HG03439 (cell line): ENCODE data around the gene AFF3.
"Not testable (repeated sequence)": the region's sequence is repeated elsewhere in the genome, so short reads cannot be mapped to it uniquely, and the experiment has no call there.

Source experiments
- ATAC-seq: cut with Tn5 transposase; IDR thresholded peaks from one replicate; pipeline ENCODE4 v1.9.1; 2021; ENCODE audit warnings: mild to moderate bottlenecking, moderate library complexity; ENCODE audit not compliant: unreplicated experiment

Gene AFF3

DNA sequence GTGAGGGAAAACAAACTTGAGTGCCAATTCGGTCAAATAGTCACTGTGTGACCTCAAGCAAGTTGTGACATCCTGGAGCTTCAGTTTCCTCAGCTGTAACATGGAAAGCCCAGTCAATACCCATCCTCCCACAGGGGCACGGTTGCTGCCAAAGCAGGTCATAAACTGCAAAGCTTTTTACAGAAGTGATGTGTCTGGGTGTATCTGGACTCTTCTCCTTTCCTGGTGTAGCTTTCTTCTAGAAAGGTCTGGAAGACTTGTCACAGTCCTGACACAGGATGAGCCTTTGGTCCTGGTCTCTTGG lies 4.2 kb upstream of the AFF3 start:
- no peak for ATAC-seq

DNA sequence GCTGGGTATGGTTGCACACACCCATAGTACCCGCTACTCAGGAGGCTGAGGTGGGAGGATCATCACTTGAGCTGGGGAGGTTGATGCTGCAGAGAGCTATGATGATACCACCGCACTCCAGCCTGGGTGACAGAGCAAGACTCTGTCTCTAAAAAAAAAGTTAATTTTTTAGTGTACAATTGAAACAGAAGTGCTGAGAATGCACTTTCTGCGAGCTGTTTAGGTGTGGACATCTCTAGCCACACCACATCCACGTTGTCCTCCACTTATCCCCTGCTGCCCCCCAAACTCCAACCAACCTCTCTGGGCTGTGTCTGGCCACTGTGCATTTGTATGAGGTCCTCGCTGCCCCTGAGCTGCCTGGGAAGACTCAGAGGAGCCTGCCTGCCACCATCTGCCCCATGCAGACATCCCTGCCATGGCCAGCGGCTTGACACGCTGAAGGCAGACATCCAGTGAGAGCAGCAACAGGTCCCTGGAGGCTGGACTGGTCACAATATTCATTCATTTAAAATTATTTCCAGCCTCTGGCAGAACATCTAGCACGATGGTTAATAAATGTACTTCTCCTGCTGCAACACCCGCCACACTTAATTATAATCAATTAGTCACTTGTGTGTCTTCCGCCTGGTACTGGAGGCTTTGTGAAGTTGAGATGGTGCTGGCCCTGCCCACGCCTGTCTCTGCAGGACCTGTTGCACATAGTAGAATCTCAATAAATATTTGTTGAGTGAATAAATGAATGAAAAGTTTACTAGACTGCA lies 3.7 kb upstream of the AFF3 start:
- no peak for ATAC-seq

DNA sequence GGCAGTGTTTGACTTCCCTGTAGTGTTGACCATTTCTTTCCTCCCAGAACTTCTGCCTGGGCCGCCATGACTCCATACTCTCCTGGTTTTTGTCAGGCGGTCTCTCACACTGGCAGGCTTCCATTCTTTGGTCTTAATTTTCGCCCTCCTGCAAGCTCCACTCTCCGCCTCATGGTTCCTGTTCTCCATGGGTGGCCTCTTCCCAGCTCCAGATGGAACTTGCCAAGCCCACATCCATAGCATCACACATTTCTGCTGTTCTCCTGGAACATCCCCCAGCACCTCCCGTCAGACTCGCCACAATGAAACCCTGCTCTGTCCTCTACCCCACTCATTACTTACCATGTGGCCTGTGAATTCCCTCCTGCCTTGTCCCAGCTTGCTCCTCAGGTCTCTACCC lies 896 bp upstream of the AFF3 start:
- no peak for ATAC-seq

DNA sequence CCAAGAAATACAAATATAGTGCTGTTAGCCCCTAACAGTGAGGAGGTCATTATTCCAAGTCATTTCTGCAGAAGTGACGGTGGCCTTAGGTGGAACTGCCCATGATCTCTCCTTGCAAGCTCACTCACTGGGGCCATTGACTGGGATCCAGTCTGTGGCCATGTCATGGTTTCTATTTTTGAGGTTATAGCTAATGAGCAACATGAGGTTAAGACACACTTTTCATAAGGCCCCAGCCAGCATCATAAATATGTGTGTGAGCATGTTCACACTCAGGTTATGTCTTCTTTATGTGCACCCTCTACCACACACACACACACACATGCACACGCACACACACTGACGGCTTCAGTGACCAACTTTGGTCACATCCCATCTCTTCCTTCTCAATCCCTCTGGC lies 484 bp downstream of the AFF3 start:
- no peak for ATAC-seq

DNA sequence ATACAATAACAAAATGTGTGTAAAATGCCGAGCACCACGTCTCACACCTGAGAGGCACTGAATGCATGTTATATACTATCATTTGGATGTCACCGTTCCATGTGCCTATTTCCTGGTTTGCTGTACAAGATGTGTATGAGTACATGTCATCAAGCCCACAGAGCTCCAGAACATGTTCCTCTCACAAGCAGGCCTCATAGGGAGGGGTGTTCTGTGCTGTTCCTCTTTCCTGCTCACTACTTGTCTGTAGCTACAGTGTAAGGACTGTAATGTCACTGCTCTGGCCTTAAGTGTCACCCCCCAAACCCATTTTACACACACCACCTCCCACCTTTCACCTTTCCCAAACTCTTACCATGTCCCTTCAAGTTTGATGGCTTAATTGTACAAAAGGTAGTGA lies 1.8 kb downstream of the AFF3 start:
- no peak for ATAC-seq

DNA sequence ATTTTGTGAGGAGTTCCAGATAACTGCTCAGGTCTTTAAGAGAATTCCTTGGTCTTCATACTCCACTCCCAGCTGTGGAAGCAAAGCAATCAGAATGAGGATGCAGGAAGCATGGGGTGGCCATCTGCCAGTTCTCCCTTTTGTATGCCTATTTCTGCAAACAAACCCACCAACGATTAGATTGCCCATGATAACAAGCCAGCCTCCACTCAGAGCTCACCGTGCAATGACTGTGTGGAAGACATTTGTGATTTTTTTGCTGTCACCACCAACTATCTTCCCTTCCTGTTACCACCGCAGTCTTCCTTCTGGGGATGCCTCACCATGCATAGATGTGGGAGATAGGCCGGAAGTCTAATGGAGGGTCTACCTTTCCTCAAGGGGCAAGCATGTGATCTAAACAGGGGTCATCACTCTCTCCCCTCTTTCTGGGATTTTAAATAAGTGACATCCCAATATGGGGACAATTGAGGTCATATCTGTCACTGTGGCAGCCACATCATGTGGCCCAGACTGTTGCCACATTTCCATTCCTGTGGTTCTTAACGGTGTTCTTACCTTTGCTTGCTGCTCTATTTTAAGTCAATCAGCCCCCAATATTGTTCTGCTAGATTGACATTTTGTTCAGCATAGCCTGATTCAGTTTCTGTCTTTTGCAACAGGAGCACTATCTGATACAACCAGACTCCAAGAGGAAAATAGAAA lies 4.4 kb downstream of the AFF3 start:
- ATAC-seq = no peak

DNA sequence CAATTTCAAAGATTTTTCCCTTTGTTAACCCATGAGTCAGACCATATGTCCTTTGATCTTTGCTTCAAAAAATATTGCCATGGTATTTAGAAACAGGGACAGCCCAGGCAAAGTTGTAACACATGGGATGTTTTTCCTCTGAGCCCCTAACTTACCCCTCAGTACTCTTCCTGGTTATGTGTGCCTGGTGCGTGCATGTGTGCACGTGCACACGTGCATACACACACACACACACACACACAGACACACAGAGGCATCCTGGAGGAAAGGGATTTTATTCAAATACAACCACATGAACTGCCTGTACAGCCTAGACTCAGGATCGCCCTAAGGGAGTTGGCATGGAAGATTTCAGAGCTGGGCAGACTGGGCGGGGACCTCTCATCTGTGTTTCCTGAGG lies 5.1 kb downstream of the AFF3 start:
- no peak for ATAC-seq

DNA sequence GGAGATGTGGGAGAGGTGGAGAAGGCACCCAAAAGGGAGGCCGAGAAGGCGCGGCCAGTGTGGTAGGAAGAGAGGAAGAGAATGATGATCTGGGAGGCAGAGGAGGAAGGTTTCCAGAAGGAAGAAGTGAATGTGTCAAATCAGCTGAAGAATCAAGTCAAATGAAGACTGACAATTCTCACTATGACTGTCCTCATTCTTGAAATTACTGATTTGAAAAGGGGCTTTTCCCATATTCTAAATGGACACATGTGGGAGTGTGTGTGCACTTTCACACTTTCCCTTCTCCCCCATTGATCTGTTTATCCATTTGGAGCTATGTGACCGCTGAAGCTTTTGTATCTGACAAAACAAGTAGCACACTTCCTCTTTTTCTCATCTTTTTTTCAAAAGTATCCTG lies 6.1 kb downstream of the AFF3 start:
- no peak for ATAC-seq

DNA sequence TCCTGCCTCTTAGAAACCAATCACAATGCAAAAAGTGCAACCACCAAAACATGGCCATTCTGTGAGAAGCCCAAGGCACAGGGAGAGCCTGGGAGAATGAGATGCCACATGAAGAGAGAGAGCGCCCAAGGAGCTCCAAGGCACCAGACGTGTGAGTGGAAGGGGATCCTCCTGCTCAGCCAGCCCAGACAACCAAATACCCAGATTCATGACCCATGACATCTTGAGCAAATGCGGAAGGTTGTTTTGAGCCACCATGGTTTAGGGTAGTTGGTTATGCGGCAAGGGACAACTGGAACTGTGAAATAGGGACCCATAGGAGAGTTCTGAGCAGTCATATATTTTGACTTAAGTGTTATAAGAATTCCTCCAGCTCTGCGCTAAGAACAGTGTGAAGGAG lies 7.0 kb downstream of the AFF3 start:
- no peak for ATAC-seq

DNA sequence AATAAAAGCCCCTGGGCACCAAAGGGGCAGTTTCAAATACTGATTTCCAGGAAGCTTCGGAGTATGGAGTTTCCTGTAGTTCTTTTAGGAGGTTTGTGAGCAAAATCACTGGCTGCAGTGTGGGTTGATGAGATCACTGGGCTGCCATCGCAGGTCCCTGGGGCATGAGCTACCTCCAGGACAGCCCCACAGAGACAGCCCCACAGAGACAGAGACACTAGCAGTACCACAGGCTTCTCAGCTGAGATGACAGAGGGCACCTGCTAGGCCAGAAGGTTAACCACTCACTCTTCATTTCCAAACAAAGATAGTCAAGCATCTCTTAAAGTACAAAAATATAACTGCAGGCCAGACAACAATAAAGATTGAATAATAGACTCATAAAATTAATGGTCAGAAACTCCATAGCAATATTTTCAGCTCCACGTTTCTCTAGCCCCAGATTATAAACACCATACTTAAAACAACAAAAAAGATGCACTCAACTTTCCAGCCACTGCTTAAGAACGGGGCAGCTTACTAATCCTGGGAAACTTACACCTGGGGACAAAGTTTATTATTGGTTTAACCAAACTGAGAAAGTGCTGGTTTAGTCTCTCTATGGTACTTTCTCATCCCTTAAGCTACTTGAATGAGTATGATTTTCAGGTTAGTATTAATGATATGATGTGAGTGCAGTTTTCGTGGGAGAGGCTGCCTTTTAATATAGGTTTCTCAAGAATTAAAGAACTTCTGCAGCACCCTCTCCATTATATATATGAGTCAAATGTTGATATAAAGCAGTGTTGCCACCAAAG lies 11.6 kb downstream of the AFF3 start:
- no peak for ATAC-seq

DNA sequence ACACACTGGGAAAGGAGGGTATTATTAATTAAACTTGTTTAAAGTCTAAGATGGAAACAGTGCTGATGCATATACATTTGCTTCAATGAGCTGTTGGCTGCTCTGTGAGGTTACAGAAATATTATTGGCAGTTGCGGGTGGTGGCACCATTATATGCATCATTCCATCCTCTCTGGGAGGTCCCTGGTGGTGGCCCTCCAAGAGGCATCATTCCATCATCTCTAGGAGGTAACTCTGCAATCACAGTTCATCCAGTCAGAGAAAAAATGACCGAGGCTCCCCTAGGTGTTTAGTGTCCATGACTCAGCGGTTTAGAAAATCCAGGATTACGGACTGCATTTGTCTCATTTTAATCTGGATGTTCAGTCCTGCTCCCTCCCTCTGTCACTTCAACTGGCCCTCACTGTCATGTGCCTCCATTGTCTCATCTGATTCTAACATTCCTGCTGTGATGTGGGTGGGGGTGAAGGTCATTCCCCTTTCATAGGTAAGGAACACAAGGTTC lies 15.4 kb downstream of the AFF3 start:
- no peak for ATAC-seq

DNA sequence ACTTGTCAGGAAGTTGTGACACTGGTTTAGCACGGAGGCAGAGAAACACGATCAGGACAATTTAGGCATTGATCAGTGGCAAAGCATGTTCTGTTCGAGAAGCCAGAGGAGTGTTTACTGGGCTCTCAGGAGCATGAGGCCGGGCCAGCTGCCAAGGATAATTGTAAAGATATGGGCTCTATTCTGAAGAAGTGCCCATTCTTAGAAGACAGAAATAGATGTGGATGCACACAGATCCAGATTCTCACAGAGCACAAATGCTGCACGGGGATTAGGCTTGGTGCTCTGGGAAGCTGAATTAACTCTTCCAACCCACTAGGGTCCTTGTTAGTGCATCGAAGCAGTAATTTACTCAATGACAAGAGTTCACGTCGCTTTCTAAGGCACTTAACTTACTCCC lies 16.2 kb downstream of the AFF3 start:
- no peak for ATAC-seq

DNA sequence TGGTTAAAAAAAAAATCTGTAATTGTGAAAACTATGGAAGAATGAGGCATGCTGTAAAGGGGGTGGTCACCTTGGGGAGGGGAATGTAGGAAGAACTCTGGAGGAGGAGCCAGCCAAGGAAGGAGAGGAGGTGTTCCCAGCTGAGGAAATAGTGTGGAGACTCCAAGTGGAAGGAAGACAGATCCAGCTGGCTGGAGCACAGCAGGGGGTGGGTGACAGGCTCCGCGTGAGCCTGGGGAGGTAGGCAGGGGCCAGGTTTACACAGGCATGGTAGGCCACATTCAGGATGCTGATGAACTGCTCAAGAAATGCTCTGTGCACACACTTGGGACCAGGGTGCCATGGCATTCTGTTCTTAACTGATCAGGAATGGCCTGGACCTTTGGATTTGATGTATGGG lies 16.8 kb downstream of the AFF3 start:
- no peak for ATAC-seq

DNA sequence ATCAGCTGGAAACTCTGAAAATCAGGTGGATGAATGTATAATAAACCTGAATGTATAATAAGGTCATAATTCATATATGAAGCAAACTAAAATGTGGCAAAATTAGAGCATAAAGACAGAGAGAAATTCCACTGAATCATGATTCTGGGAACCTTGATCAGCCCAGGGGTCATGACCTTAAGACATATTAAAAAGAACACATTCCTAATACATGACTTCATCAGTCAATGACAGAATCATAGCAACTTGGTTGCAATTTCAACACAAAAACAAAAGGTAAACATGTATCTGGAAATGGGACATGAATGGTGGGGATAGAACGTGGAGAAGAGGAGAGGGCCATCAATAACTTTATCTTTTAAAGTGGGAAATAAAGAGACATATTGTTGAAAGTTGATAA lies 17.6 kb downstream of the AFF3 start:
- ATAC-seq = no peak

DNA sequence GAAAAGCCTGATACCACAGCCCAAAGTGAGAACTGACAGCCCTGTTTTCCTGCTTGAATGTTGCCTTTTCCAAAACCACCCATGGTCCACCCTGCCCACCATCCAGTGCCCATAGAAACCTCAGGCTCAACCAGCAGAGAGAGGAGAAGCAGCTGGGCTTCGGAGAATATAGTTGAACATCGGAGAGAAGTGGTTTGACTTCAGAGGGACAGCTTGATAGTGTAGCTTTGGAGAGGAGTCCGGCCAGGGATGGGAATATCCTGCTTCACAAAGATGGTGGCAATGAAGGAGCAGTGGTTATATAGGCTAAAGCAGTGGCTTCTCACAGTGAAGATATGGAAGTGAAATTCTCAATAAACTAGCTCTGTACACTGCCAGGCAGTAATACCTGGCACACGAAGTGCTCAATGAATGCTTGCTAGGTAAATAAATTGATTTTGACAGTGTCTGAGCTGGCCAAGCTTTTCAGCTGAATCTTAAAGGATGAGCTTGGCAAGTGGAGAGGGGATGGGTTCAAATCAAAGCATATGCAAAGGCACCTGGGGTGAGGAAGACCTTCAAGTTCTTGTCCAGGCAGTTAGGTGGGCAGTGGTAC lies 21.2 kb downstream of the AFF3 start:
- ATAC-seq = no peak

DNA sequence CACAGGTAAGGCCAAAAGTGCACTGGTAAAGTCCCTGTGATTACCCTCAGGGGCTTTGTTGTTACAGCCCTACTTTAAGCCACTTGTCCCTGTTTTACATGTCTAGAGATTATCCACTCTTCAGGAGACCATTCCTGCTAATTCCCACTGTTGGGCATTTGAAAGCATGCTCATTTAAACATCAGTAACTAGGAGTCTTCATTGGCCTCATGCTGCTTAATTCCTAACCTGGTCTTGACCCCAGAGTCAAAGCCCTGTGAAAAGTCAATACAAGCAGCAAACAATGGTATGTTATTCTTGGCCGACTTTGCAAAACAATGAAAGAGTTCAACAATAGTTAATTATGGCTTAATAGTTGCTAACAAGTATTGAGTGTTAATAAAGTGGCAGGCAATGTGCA lies 23.2 kb downstream of the AFF3 start:
- ATAC-seq = no peak

DNA sequence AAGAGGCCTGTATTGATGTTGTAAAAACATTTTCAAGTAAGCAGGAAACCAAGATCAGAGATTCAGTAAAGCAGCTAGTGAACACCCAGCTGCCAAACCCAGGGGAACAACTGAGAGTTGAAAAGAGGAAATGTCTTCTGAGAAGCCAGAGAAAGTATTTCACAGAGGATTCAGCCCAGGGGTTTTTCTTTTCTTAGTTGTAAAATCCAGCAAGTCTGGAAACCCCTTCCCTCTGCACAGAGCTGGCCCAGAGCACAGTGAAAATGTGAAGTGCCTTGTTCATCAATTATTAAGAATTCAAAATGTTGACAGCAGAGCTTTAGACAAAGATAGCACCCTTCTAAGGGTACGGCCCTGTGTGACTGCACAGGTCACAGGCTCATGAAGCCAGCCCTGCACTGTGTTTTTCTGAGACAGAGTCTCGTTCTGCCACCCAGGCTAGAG lies 28.4 kb downstream of the AFF3 start:
- no peak for ATAC-seq

DNA sequence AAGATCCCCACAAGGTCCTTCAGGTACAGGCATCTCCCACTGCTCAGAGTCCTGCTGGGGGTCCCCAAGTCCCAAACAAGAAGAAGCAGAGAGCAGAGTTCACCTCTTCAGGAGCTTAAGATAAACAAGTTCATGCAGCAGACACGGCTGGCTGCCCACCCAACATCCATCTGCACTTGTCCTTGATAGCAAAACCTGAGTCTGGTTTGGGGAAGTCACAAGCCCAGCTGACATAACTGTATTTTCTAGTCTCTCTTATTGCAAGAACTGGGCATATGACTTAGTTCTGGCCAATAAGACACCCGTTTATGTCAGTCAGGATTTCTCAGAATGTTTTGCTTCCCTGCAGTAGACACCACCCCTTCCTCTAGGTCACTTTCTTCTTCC lies 31.8 kb downstream of the AFF3 start:
- ATAC-seq = no peak

DNA sequence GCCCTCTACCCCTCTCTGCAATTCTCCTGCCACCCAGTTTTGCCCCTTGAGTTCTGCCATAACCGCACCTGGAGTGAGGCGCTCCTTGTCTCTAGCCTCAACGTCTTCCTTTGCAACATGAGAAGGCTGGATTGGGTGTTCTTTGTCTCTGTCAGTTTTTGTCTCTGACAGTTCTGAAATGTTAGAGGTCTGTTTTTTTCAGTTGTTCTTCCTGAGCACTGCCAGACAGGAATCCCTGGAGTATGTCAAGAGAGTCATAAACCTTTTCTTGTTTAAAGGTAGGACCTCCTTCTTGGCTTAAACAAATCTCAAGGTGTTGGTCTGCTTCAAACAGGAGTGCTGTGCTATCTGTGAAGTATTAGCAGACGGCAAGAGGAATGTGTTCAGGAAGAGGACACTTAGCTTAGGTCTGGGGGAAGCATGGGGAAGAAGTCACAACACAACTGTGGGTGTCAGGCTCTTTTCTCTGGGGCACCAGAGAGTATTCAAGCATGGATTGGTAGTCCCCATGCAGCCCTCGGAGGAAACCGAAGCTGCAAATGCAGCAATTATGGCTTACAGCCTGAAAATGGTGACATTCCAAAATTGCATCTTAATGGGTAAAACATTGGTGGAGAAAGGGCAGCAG lies 32.3 kb downstream of the AFF3 start:
- no peak for ATAC-seq

DNA sequence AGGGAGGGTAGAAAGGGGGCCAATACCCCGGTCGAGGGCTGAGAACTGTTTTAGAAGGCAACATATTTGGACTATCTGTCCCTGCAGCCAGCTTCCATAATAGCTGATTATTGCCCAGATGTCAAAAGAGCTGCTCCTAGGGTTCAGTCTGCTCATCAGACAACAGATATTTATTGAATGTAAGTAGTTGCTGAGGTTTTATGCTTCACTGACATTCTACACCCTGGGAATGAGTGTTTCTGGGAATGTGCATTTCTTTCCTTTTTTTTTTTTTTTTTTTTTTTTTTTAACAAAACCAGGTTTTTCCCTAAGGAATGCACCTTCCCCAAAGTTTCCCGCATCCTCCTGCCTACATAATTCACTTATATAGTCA lies 33.8 kb downstream of the AFF3 start:
- not testable (repeated sequence) for ATAC-seq
